HepG2 (cell line): ENCODE results near the gene PPIG. TPM values are rescaled to one million over a fixed set of nuclear protein-coding genes. Genes with fewer than 3 reads are reported as not detected.

Experiments used
- ASH2L ChIP-seq: fragments of 300-600, 200-600 bp; sonication (generic); IDR thresholded peaks from 2 replicates; pipeline ENCODE4 v1.7.0; 2017; ENCODE audit warnings: low read depth, mild to moderate bottlenecking, moderate library complexity, mixed read lengths, low read length; ENCODE audit not compliant: insufficient read length
- GLI4 ChIP-seq: sonication (generic); formaldehyde crosslinking; IDR thresholded peaks from 2 replicates; pipeline ENCODE4 v1.5.1; 2020; ENCODE audit warnings: missing genetic modification reagents, mild to moderate bottlenecking, moderate library complexity, borderline replicate concordance
- GZF1 ChIP-seq: sonication (generic); formaldehyde crosslinking; IDR thresholded peaks from 2 replicates; pipeline ENCODE4 v1.5.1; 2020; ENCODE audit warnings: mild to moderate bottlenecking, missing genetic modification reagents
- HNRNPUL1 ChIP-seq: fragments of 200-400 bp; formaldehyde crosslinking; IDR thresholded peaks from 2 replicates; pipeline ENCODE4 v1.6.1; 2017; ENCODE audit warnings: low read depth, mild to moderate bottlenecking, low read length, moderate library complexity
- KDM4B ChIP-seq: sonication (generic); formaldehyde crosslinking; IDR thresholded peaks from 2 replicates; pipeline ENCODE4 v1.4.0; 2020; ENCODE audit warnings: missing genetic modification reagents
- NFE2L2 ChIP-seq: fragments of 150-350 bp; IDR thresholded peaks from 2 replicates; pipeline ENCODE4 v1.6.1; 2014; ENCODE audit warnings: low read length
- NR2F6 ChIP-seq, 2 experiments: IDR thresholded peaks; 2 replicates each; pipeline ENCODE4 v1.6.1; 2016; ENCODE audit warnings: antibody characterized with exemption in 1 of 2, mild to moderate bottlenecking in 1 of 2
- PHF20 ChIP-seq: sonication (generic); formaldehyde crosslinking; IDR thresholded peaks from 2 replicates; pipeline ENCODE4 v1.5.0; 2020; ENCODE audit warnings: mild to moderate bottlenecking, missing genetic modification reagents
- SNAI1 ChIP-seq: sonication (generic); formaldehyde crosslinking; IDR thresholded peaks from 2 replicates; pipeline ENCODE4 v1.5.0; 2020; ENCODE audit warnings: mild to moderate bottlenecking, missing genetic modification reagents, borderline replicate concordance
- SP1 ChIP-seq, 2 experiments: fragments of 450-650 bp in 1 of 2; sonication (generic) in 1 of 2; formaldehyde crosslinking in 1 of 2; IDR thresholded peaks; 2 replicates each; pipeline versions ENCODE4 v1.4.0 to v1.6.1; 2016 to 2020; ENCODE audit warnings: missing genetic modification reagents in 1 of 2
- TEAD2 ChIP-seq: sonication (generic); formaldehyde crosslinking; IDR thresholded peaks from 2 replicates; pipeline ENCODE4 v1.9.0; 2021; ENCODE audit warnings: missing genetic modification reagents
- ZNF136 ChIP-seq: sonication (generic); formaldehyde crosslinking; IDR thresholded peaks from 2 replicates; pipeline ENCODE4 v1.8.1; 2022; ENCODE audit warnings: low read depth, mild to moderate bottlenecking, moderate library complexity, missing genetic modification reagents
- ZNF20 ChIP-seq: sonication (generic); formaldehyde crosslinking; IDR thresholded peaks from 2 replicates; pipeline ENCODE4 v1.4.0; 2020; ENCODE audit warnings: mild to moderate bottlenecking, moderate library complexity, missing genetic modification reagents
- ZNF235 ChIP-seq: sonication (generic); formaldehyde crosslinking; IDR thresholded peaks from 2 replicates; pipeline ENCODE4 v1.8.1; 2023; ENCODE audit warnings: mild to moderate bottlenecking, missing genetic modification reagents, borderline replicate concordance
- ZNF333 ChIP-seq: sonication (generic); formaldehyde crosslinking; IDR thresholded peaks from 2 replicates; pipeline ENCODE4 v1.4.0; 2020; ENCODE audit warnings: mild to moderate bottlenecking, missing genetic modification reagents, borderline replicate concordance
- ZNF546 ChIP-seq: sonication (generic); formaldehyde crosslinking; conservative IDR thresholded peaks from 2 replicates; pipeline ENCODE4 v1.8.1; 2023; ENCODE audit warnings: mild to moderate bottlenecking, missing genetic modification reagents
- ZNF713 ChIP-seq: sonication (generic); formaldehyde crosslinking; IDR thresholded peaks from 2 replicates; pipeline ENCODE4 v1.4.0; 2020; ENCODE audit warnings: mild to moderate bottlenecking, missing genetic modification reagents
- ZNF737 ChIP-seq: sonication (generic); formaldehyde crosslinking; IDR thresholded peaks from 2 replicates; pipeline ENCODE4 v1.5.0; 2020; ENCODE audit warnings: missing genetic modification reagents, mild to moderate bottlenecking, borderline replicate concordance
- polyA plus RNA-seq, 8 experiments: library from polyadenylated mRNA; depleted of rRNA in 3 of 8; stranded (reverse) in 7 of 8; unstranded in 1 of 8; fragments of >200 nt; fragmentation: Illumina TruSeq in 4 of 8; extraction: Trizol in 4 of 8; gene quantifications; 2 replicates each; pipeline versions ENCODE4 v1.2.1 to v1.2.3, GENCODE V29; 2011 to 2016; ENCODE audit warnings: low read depth in 4 of 8, missing spikeins in 1 of 8, mixed read lengths in 1 of 8; ENCODE audit not compliant: insufficient read depth in 1 of 8
- total RNA-seq, 5 experiments: library from RNA; depleted of rRNA; stranded (reverse); fragments of >200 nt; fragmentation: Illumina TruSeq; extraction: Trizol; gene quantifications; 2 replicates each; pipeline ENCODE4 v1.2.3, GENCODE V29; 2016; ENCODE audit warnings: low read depth in 1 of 5
- TF ChIP-seq, protein P1 (sequence below), 2 experiments: sonication (generic) in 1 of 2; formaldehyde crosslinking in 1 of 2; IDR thresholded peaks; 2 replicates each; pipeline versions ENCODE4 v1.4.0 to v1.6.1; 2018 to 2020; ENCODE audit warnings: missing genetic modification reagents in 2 of 2, borderline replicate concordance in 1 of 2, low read depth in 1 of 2, mild to moderate bottlenecking in 1 of 2, missing biosample characterization in 1 of 2
- TF ChIP-seq, protein P2 (sequence below): sonication (generic); formaldehyde crosslinking; IDR thresholded peaks from 2 replicates; pipeline ENCODE4 v1.8.0; 2022; ENCODE audit warnings: missing genetic modification reagents, mild to moderate bottlenecking, inconsistent platforms, borderline replicate concordance
- TF ChIP-seq, protein P3 (sequence below): sonication (generic); formaldehyde crosslinking; IDR thresholded peaks from 2 replicates; pipeline ENCODE4 v1.8.0; 2022; ENCODE audit warnings: missing genetic modification reagents, low read depth, mild to moderate bottlenecking, borderline replicate concordance
- TF ChIP-seq, protein P4 (sequence below): sonication (generic); formaldehyde crosslinking; IDR thresholded peaks from 2 replicates; pipeline ENCODE4 v1.4.0; 2020; ENCODE audit warnings: missing genetic modification reagents, borderline replicate concordance

The PPIG gene
- total and polyA plus RNA-seq, 2 of the 13 experiments (the other 11 are each of a cell fraction or from before 2014, with no cell fraction given): 31.3 to 81.0 TPM

DNA sequence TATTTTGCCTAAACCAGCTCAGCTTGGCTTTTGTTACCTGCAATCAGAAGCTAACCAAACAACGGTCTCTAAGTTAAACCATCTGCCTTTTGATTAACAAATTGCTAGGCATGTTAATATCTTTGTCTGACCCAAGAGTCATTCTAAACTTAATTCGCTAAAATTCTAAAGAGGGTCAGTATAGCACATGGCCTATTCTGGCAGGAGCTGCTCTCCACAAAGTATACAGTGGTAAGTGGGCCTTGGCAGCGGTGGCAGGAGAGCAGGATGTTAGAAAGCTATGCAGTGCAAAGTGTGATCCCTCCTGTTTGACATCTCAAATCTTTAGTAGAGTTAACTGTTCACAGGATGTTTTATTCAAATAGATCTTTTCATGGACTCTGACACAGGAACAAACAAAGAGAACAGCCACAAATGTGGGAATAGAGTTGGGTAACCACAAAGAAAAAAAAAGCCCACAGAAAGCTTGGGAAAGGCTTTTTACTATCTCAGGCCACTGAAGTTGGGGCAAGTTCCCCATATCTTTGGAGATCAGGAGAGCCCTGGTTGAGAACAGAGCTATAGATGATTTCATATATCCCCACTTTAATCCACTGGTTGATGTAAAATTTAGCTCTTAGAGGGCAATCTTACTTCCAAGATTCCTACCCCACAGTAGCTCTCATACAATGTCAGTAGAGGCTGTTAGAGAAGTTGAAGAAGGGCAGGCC lies 99.4 kb downstream of the PPIG start (continued):
- TF ChIP-seq, protein P1, sequence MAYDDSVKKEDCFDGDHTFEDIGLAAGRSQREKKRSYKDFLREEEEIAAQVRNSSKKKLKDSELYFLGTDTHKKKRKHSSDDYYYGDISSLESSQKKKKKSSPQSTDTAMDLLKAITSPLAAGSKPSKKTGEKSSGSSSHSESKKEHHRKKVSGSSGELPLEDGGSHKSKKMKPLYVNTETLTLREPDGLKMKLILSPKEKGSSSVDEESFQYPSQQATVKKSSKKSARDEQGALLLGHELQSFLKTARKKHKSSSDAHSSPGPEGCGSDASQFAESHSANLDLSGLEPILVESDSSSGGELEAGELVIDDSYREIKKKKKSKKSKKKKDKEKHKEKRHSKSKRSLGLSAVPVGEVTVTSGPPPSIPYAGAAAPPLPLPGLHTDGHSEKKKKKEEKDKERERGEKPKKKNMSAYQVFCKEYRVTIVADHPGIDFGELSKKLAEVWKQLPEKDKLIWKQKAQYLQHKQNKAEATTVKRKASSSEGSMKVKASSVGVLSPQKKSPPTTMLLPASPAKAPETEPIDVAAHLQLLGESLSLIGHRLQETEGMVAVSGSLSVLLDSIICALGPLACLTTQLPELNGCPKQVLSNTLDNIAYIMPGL (CRISPR knock-in tag; IDR thresholded peaks at IDR 0.05; ENCODE audit: borderline replicate concordance in 1 of 2, low read depth in 1 of 2): no peak
- TF ChIP-seq SP1 (IDR thresholded peaks at IDR 0.05) (no peak), SP1 (CRISPR knock-in tag; IDR thresholded peaks at IDR 0.05) (no peak), ZNF136 (CRISPR knock-in tag) (peak; percentile 43; the same call in 1 of the 2 replicates), ZNF20 (CRISPR knock-in tag) (no peak), SNAI1 (no peak), ZNF737 (CRISPR knock-in tag) (no peak), TEAD2 (CRISPR knock-in tag) (no peak), ZNF713 (CRISPR knock-in tag) (no peak), HNRNPUL1 (no peak), ASH2L (peak; percentile 97), ZNF546 (CRISPR knock-in tag) (no peak), GLI4 (CRISPR knock-in tag) (no peak), PHF20 (CRISPR knock-in tag) (peak; percentile 43; the same call in 1 of the 2 replicates), NFE2L2 (no peak), GZF1 (CRISPR knock-in tag) (no peak), KDM4B (no peak), ZNF333 (no peak), ZNF235 (no peak), NR2F6 (IDR thresholded peaks at IDR 0.05) (peak; percentile 40; the same call in 1 of the 2 replicates), NR2F6 (CRISPR knock-in tag; IDR thresholded peaks at IDR 0.05) (0 out of 2 replicates have a peak, but pooled peaks have one; percentile 33)
- TF ChIP-seq, protein P2, sequence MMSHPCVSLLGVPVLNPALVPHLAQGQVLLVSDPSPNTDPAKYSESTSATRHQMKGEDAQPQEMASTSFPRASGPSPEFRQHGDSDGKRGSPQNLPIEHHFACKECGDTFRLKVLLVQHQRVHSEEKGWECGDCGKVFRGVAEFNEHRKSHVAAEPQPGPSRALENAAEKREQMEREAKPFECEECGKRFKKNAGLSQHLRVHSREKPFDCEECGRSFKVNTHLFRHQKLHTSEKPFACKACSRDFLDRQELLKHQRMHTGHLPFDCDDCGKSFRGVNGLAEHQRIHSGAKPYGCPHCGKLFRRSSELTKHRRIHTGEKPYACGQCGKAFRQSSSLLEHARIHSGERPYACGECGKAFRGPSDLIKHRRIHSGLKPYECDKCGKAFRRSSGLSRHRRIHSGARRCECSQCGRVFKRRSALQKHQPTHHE (CRISPR knock-in tag): no peak
- TF ChIP-seq, protein P3, sequence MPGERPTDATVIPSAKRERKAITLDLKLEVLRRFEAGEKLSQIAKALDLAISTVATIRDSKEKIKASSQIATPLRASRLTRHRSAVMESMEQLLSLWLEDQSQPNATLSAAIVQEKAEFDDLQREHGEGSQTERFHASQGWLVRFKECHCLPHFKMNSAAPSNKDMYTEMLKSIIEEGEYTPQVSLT (CRISPR knock-in tag): no peak
- TF ChIP-seq, protein P4, sequence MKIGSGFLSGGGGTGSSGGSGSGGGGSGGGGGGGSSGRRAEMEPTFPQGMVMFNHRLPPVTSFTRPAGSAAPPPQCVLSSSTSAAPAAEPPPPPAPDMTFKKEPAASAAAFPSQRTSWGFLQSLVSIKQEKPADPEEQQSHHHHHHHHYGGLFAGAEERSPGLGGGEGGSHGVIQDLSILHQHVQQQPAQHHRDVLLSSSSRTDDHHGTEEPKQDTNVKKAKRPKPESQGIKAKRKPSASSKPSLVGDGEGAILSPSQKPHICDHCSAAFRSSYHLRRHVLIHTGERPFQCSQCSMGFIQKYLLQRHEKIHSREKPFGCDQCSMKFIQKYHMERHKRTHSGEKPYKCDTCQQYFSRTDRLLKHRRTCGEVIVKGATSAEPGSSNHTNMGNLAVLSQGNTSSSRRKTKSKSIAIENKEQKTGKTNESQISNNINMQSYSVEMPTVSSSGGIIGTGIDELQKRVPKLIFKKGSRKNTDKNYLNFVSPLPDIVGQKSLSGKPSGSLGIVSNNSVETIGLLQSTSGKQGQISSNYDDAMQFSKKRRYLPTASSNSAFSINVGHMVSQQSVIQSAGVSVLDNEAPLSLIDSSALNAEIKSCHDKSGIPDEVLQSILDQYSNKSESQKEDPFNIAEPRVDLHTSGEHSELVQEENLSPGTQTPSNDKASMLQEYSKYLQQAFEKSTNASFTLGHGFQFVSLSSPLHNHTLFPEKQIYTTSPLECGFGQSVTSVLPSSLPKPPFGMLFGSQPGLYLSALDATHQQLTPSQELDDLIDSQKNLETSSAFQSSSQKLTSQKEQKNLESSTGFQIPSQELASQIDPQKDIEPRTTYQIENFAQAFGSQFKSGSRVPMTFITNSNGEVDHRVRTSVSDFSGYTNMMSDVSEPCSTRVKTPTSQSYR (CRISPR knock-in tag): no peak
